AG04450 (cell line): ENCODE measurements around the gene DUSP18. TPM values are rescaled to one million over a fixed set of nuclear protein-coding genes. Genes with fewer than 3 reads are reported as not detected.

Experiments
- CTCF ChIA-PET: fragments of 300-600, 350-600 bp; formaldehyde crosslinking; extraction: SDS; loops from one replicate; lab custom pipeline; 2022; ENCODE audit warnings: antibody characterized with exemption, inconsistent platforms; lab: Charles Lee
- POLR2A ChIA-PET: fragments of 350-600 bp; formaldehyde crosslinking; extraction: SDS; loops from one replicate; lab custom pipeline; 2021; ENCODE audit warnings: antibody characterized with exemption, inconsistent platforms; lab: Yijun Ruan, JAX
- DNase-seq: peaks from one replicate; pipeline ENCODE4 v3.0.0-alpha.2; 2011; ENCODE audit warnings: low read depth, low spot score
- H3K27ac ChIP-seq: one replicate; pipeline ENCODE4 v1.5.1; 2012; ENCODE audit warnings: low read depth, low read length, control low read depth
- H3K27me3 ChIP-seq: one replicate; pipeline ENCODE4 v1.6.0; 2012; ENCODE audit warnings: low read length; ENCODE audit not compliant: control insufficient read depth, insufficient read depth
- H3K4me3 ChIP-seq: 2 replicates; pipeline ENCODE4 v1.5.1; 2011; ENCODE audit warnings: mild to moderate bottlenecking, low read depth, low read length, control low read depth
- H3K9me3 ChIP-seq: 2 replicates; pipeline ENCODE4 v1.5.1; 2012; ENCODE audit warnings: low read length; ENCODE audit not compliant: control insufficient read depth, insufficient read depth
- CTCF ChIP-seq: IDR thresholded peaks from 2 replicates; pipeline ENCODE4 v1.5.1; 2011; ENCODE audit warnings: low read depth, low read length, control low read depth, inconsistent platforms
- polyA plus RNA-seq: library from polyadenylated mRNA; depleted of rRNA; stranded (reverse); fragments of >200 nt; gene quantifications from 2 replicates; pipeline ENCODE4 v1.2.3, GENCODE V29; 2011

The DUSP18 gene
- polyA plus RNA-seq, 1 experiment: 13.8 TPM

DNA sequence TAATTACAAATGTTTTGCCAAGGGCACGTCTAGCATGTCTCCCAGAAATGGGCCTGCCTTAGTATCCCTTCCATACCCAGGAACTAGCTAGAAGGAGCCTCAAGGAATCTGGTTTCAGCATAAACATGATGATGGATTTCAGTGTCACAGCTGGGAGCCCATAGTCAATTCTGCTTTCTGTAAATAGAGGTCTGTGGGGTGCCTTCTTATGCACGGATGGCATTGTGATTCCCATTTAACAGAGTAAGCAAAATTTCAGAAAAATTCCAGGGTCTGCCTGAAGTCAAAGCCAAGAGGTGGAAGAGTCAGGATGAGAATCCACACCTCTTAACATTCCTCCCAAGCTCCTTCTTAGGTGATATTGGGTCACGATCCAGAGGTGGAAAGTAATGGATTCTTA is 12.1 kb downstream of the DUSP18 start:
- ChIA-PET CTCF (interaction anchor here (0.6 kb wide), 1 partner anchor 197 kb away, joined by 3 read pairs; no protein-coding TSS in a partner anchor), POLR2A (interaction anchor here (0.7 kb wide), 1 partner anchor 33 kb away, joined by 3 read pairs; no protein-coding TSS in a partner anchor)
- Histone ChIP-seq H3K27ac (no peak overlapping the region), H3K4me3 (no peak overlapping the region), H3K9me3 (no peaks in the 10 kb centered on the region; the same call in 1 of the 2 replicates), H3K27me3 (no peaks in the 10 kb centered on the region)
- DNase-seq: no peak
- TF ChIP-seq CTCF: no peak

GRCh38 chr22:30654361-30654760 is 13.3 kb downstream of the DUSP18 start:
- ChIA-PET CTCF (interaction anchor here (0.7 kb wide), 1 partner anchor 19 kb away, joined by 3 read pairs; no protein-coding TSS in a partner anchor), POLR2A (no interaction called here)
- TF ChIP-seq CTCF: no peak
- no peak overlapping the region for H3K27ac ChIP-seq
- H3K9me3 ChIP-seq: no peaks in the 10 kb centered on the region; the same call in 1 of the 2 replicates
- H3K4me3 ChIP-seq: no peak overlapping the region
- H3K27me3 ChIP-seq: no peaks in the 10 kb centered on the region
- DNase-seq: no peak

GRCh38 chr22:30652852-30653251 is 14.8 kb downstream of the DUSP18 start:
- no peaks in the 10 kb centered on the region; the same call in 1 of the 2 replicates for H3K9me3 ChIP-seq
- TF ChIP-seq CTCF: no peak
- DNase-seq: no peak
- no peak overlapping the region for H3K4me3 ChIP-seq
- no peaks in the 10 kb centered on the region for H3K27me3 ChIP-seq
- no peak overlapping the region for H3K27ac ChIP-seq
- ChIA-PET CTCF (no interaction called here), POLR2A (no interaction called here)

- Histone ChIP-seq H3K4me3 (no peak overlapping the region), H3K9me3 (no peaks in the 10 kb centered on the region; the same call in 1 of the 2 replicates), H3K27ac (no peak overlapping the region), H3K27me3 (no peaks in the 10 kb centered on the region)
- ChIA-PET POLR2A (interaction anchor here (1.8 kb wide), 1 partner anchor 15 kb away, joined by 6 read pairs; the partner anchor contains the start of gene SLC35E4), CTCF (interaction anchor here (0.6 kb wide), 1 partner anchor 50 kb away, joined by 4 read pairs; no protein-coding TSS in a partner anchor)
- DNase-seq: no peak
- no peak for TF ChIP-seq CTCF
These were observed 17.1 kb downstream of the DUSP18 start for GRCh38 chr22:30650508-30651116.

GRCh38 chr22:30649430-30650007 is 18.2 kb downstream of the DUSP18 start:
- H3K27me3 ChIP-seq: no peaks in the 10 kb centered on the region
- H3K9me3 ChIP-seq: no peaks in the 10 kb centered on the region; the same call in 1 of the 2 replicates
- ChIA-PET POLR2A (interaction anchor here (1.8 kb wide), 1 partner anchor 14 kb away, joined by 6 read pairs; the partner anchor contains the start of gene SLC35E4), CTCF (interaction anchor here (0.7 to 1.1 kb wide), 2 partner anchors 15 to 19 kb away, joined by 3 to 5 read pairs; no protein-coding TSS in a partner anchor)
- TF ChIP-seq CTCF: no peak
- H3K27ac ChIP-seq: no peak overlapping the region
- no peak for DNase-seq
- no peak overlapping the region for H3K4me3 ChIP-seq
